Uterus (tissue), 4 donors: Measurements from ENCODE around the gene KCNA3. TPM values are rescaled to one million over a fixed set of nuclear protein-coding genes. Genes with fewer than 3 reads are reported as not detected.

Experiments used
- DNase-seq, 2 donors: peaks; one replicate each; pipeline ENCODE4 v3.0.0-alpha.2; 2019 to 2020
- H3K27ac ChIP-seq, 2 donors: fragments of 200-600 bp; sonication (generic); 1 replicate in 1 of 2; 2 replicates in 1 of 2; pipeline ENCODE4 v1.5.1; 2016 to 2018
- H3K27me3 ChIP-seq, 2 donors: fragments of 200-600 bp; sonication (generic); one replicate each; pipeline ENCODE4 v1.5.1; 2018 to 2019; ENCODE audit warnings: control low read depth in 1 of 2
- H3K36me3 ChIP-seq, 2 donors: fragments of 200-600 bp; sonication (generic); one replicate each; pipeline ENCODE4 v1.5.1; 2019; ENCODE audit warnings: control low read depth in 1 of 2
- H3K4me1 ChIP-seq, 2 donors: fragments of 200-600 bp; sonication (generic); one replicate each; pipeline ENCODE4 v1.5.1; 2018 to 2019; ENCODE audit warnings: control low read depth in 1 of 2
- H3K4me3 ChIP-seq, 2 donors: fragments of 200-600 bp; sonication (generic); 1 replicate in 1 of 2; 2 replicates in 1 of 2; pipeline ENCODE4 v1.5.1; 2018 to 2019; ENCODE audit warnings: mild to moderate bottlenecking in 1 of 2
- H3K9me3 ChIP-seq, 2 donors: fragments of 200-600 bp; sonication (generic); one replicate each; pipeline ENCODE4 v1.5.1; 2019; ENCODE audit warnings: control low read depth in 1 of 2
- POLR2A ChIP-seq, 2 donors: fragments of 450-650 bp; IDR thresholded peaks; one replicate each; pipeline ENCODE4 v1.6.1; 2016; ENCODE audit warnings: antibody characterized with exemption in 2 of 2, mild to moderate bottlenecking in 1 of 2, moderate library complexity in 1 of 2
- intact Hi-C: fragments of 100-400 bp; cut with DNase I; formaldehyde crosslinking; loops from one replicate; pipeline ENCODE4 v1.15.1; 2023; ENCODE audit warnings: low total_unique reads
- total RNA-seq, 4 donors: library from RNA; depleted of rRNA in 3 of 4; stranded (reverse); fragments of >200 nt in 3 of 4; gene quantifications; one replicate each; pipeline versions ENCODE4 v1.1.0 to v1.2.4, GENCODE V29; 2014 to 2023
- TF ChIP-seq, protein P1 (sequence below), 4 experiments: fragments of 200-600 bp in 2 of 4; fragments of 450-650 bp in 2 of 4; sonication (generic) in 2 of 4; IDR thresholded peaks; one replicate each; pipeline ENCODE4 v1.5.1; 2016 to 2019; ENCODE audit warnings: antibody characterized with exemption in 4 of 4, mild to moderate bottlenecking in 2 of 4, moderate library complexity in 1 of 4
- donor health status: DM: yes; HTN: yes; CAD: no.

KCNA3 gene
- total RNA-seq, 4 donors from 2014 or later = 1.3 to 5.6 (median 2.0) TPM

DNA sequence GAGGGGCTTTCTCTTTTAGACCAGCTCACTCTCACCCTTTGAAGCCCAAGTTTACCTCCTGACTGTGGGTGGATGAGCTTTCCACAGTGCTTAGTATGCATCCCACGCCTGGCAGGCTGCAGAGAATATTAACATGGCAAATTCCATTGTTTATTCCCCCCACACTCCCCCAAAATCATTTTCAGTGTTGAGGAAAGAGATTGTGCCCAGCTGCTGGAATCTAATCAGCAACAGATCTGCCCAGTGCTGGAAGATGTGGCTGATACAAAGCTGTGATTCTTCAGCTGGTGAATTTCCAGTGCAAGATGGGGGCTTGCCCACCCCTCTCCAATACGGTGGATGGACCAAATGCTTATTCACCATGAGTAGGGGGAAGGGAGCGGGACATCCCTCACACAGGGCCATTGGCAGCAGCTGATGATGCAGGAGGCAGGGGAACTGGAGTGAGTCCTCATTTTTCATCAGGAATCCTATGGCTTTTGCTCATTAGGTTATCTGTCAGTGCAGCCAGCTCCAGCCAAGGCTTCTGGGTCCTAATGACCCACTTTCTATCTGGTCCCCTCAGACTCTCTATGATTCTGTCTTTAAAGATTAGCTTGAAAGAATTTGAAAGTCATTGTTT, 39.7 kb upstream of the KCNA3 start:
- Histone ChIP-seq H3K9me3 (no peaks in the 10 kb centered on the region), H3K27me3 (no peaks in the 10 kb centered on the region), H3K27ac (no peak overlapping the region), H3K36me3 (no peaks in the 10 kb centered on the region), H3K4me3 (no peak overlapping the region), H3K4me1 (no peaks in the 10 kb centered on the region)
- DNase-seq = no peak
- TF ChIP-seq, protein P1, sequence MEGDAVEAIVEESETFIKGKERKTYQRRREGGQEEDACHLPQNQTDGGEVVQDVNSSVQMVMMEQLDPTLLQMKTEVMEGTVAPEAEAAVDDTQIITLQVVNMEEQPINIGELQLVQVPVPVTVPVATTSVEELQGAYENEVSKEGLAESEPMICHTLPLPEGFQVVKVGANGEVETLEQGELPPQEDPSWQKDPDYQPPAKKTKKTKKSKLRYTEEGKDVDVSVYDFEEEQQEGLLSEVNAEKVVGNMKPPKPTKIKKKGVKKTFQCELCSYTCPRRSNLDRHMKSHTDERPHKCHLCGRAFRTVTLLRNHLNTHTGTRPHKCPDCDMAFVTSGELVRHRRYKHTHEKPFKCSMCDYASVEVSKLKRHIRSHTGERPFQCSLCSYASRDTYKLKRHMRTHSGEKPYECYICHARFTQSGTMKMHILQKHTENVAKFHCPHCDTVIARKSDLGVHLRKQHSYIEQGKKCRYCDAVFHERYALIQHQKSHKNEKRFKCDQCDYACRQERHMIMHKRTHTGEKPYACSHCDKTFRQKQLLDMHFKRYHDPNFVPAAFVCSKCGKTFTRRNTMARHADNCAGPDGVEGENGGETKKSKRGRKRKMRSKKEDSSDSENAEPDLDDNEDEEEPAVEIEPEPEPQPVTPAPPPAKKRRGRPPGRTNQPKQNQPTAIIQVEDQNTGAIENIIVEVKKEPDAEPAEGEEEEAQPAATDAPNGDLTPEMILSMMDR (IDR thresholded peaks at IDR 0.05) = no peak
- no peak for TF ChIP-seq POLR2A (IDR thresholded peaks at IDR 0.05)
- intact Hi-C loops = no loop called here

DNA sequence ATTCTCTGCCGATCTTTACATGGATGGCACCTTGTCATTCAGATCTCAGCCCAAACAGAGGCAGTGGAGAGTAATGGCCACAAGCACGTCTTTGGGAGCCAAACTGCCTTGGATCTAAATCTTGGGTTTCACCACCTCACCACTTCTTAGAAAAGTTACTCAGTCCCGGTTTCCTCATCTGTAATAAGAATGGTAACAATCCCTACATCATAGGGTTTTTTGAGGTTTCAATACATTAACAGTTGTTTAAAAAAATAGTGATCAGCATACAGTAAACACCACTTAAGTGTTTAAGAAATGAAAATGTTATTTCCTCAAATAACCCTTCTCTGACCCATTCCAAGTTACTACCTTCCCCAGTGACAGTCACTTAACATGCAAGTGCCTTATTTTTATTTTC, 38.5 kb upstream of the KCNA3 start:
- no peaks in the 10 kb centered on the region for H3K9me3 ChIP-seq
- no peaks in the 10 kb centered on the region for H3K27me3 ChIP-seq
- H3K27ac ChIP-seq = no peak overlapping the region
- intact Hi-C loops = no loop called here
- H3K4me3 ChIP-seq = no peak overlapping the region
- no peak for TF ChIP-seq POLR2A (IDR thresholded peaks at IDR 0.05)
- TF ChIP-seq, protein P1 (IDR thresholded peaks at IDR 0.05) = no peak
- no peaks in the 10 kb centered on the region for H3K4me1 ChIP-seq
- no peaks in the 10 kb centered on the region for H3K36me3 ChIP-seq
- no peak for DNase-seq

DNA sequence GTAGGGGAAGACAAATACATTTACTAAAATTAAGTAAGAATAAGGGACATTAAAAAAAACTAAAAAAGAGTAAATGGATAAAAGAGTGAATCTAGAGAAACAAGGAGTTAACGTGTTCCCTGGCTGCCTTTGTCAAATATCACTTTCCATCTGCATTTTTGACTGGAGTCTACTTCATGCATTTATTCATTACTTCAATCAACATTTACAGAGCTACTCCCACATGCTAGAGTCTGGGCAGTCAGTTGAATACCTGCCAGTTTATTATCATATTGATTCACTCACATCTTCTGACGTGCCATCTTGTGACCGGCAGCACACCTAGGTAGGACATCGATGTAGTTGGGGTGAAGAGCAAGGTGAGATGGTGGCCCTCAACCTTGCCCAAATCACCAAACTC, 35.6 kb upstream of the KCNA3 start:
- Histone ChIP-seq H3K27me3 (no peaks in the 10 kb centered on the region), H3K27ac (no peak overlapping the region), H3K36me3 (no peaks in the 10 kb centered on the region), H3K4me3 (no peak overlapping the region), H3K9me3 (no peaks in the 10 kb centered on the region), H3K4me1 (no peaks in the 10 kb centered on the region)
- intact Hi-C loops = no loop called here
- TF ChIP-seq, protein P1 (IDR thresholded peaks at IDR 0.05) = no peak
- TF ChIP-seq POLR2A (IDR thresholded peaks at IDR 0.05) = no peak
- DNase-seq = no peak

DNA sequence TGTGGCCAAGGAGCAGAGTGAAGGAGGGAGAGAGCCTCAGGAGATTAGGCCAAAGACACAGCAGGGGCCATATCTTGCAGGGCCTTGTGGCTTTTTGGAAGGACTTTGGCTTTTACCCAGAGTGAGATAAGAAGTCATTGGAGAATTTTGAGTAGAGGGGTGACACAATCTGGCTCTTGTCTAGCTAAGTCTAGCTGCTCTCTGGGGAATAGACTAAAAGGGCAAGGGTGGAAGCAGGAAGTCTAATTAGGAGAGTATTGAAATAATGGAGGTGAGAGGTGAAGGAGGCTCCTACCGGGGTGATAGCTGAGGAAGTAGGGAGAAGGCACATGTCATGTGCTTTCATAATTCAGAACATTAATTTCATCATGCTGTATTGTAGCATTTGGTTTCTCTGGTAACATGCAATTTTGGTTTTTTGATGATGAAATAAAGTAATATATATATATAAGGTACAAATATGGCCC, 34.3 kb upstream of the KCNA3 start:
- H3K9me3 ChIP-seq = no peaks in the 10 kb centered on the region
- DNase-seq = no peak
- no peak for TF ChIP-seq POLR2A (IDR thresholded peaks at IDR 0.05)
- TF ChIP-seq, protein P1 (IDR thresholded peaks at IDR 0.05) = no peak
- no peak overlapping the region for H3K4me3 ChIP-seq
- no peak overlapping the region for H3K27ac ChIP-seq
- H3K36me3 ChIP-seq = no peaks in the 10 kb centered on the region
- no peaks in the 10 kb centered on the region for H3K27me3 ChIP-seq
- intact Hi-C loops = no loop called here
- H3K4me1 ChIP-seq = no peaks in the 10 kb centered on the region

DNA sequence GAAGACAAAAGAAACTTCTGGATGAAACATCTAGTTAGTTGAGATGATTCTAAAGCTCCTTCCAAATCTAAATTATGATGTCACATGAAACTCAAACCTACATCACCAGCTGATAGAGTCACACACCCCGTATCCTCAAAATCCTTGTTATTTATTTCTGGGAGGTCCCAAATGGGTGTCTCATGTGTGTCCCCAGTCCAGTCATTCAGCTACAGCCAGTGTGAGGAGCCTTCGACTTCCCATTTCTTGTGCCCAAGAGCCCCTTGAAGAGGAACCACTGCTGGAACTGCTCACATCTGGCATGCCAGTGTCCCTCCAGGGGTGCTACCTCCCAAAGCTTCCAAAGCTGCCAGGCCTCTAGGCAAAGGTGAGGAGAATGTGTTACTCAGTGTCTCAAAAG, 32.5 kb upstream of the KCNA3 start:
- Histone ChIP-seq H3K4me1 (no peaks in the 10 kb centered on the region), H3K9me3 (no peaks in the 10 kb centered on the region), H3K4me3 (no peak overlapping the region), H3K27me3 (no peaks in the 10 kb centered on the region), H3K27ac (no peak overlapping the region), H3K36me3 (no peaks in the 10 kb centered on the region)
- TF ChIP-seq POLR2A (IDR thresholded peaks at IDR 0.05) = no peak
- TF ChIP-seq, protein P1 (IDR thresholded peaks at IDR 0.05) = no peak
- intact Hi-C loops = no loop called here
- DNase-seq = no peak
